ENCODE data around the gene GRID2.

- TF ChIP-seq CTCF (IDR thresholded peaks at IDR 0.05) (no peak), POLR2A (IDR thresholded peaks at IDR 0.05) (no peak)
These were observed 1385.2 kb downstream of the GRID2 start for GRCh38 chr4:93688978-93689377.

All from upper lobe of left lung (tissue), 4 donors.